H1 (cell line): Measurements from ENCODE around the gene TINAGL1. TPM values are rescaled to one million over a fixed set of nuclear protein-coding genes. Genes with fewer than 3 reads are reported as not detected.

Experiments used
- FOSL1 ChIP-seq: IDR thresholded peaks from 2 replicates; pipeline ENCODE4 v1.6.1; 2011; ENCODE audit warnings: mild to moderate bottlenecking, low read depth, low read length, moderate library complexity; ENCODE audit not compliant: insufficient read depth
- HDAC6 ChIP-seq: IDR thresholded peaks from one replicate; pipeline ENCODE4 v1.7.1; 2012; ENCODE audit warnings: low read depth, mild to moderate bottlenecking, inconsistent platforms, low read length, moderate library complexity
- JUND ChIP-seq: IDR thresholded peaks from 2 replicates; pipeline ENCODE4 v1.6.1; 2011; ENCODE audit warnings: mild to moderate bottlenecking, improper control_type of control experiment, low read length
- MAFK ChIP-seq: IDR thresholded peaks from 2 replicates; pipeline ENCODE4 v1.6.1; 2012; ENCODE audit warnings: low read depth, mild to moderate bottlenecking, improper control_type of control experiment, low read length
- PHF8 ChIP-seq: fragments of 200-600 bp; sonication (generic); conservative IDR thresholded peaks from 2 replicates; pipeline ENCODE4 v1.7.1; 2012; ENCODE audit warnings: low read depth, mild to moderate bottlenecking, inconsistent platforms, low read length, moderate library complexity
- POLR2A ChIP-seq, 2 experiments: IDR thresholded peaks; 1 replicate in 1 of 2; 2 replicates in 1 of 2; pipeline ENCODE4 v1.6.1; 2011; ENCODE audit warnings: low read depth in 2 of 2, low read length in 2 of 2, mild to moderate bottlenecking in 2 of 2; ENCODE audit errors: control extremely low read depth in 1 of 2
- POLR2AphosphoS5 ChIP-seq: IDR thresholded peaks from 2 replicates; pipeline ENCODE4 v1.6.1; 2011; ENCODE audit warnings: low read depth, low read length
- RXRA ChIP-seq: IDR thresholded peaks from 2 replicates; pipeline ENCODE4 v1.6.1; 2011; ENCODE audit warnings: low read depth, mild to moderate bottlenecking, low read length, moderate library complexity; ENCODE audit not compliant: insufficient read depth
- polyA plus RNA-seq, 7 experiments: library from polyadenylated mRNA; depleted of rRNA in 3 of 7; stranded (reverse) in 5 of 7; unstranded in 2 of 7; fragments of >200 nt in 5 of 7; fragments of 200-250 nt in 2 of 7; gene quantifications; 1 replicate in 5 of 7; 2 replicates in 1 of 7; 4 replicates in 1 of 7; pipeline versions ENCODE4 v1.2.1 to v1.2.3, GENCODE V29; 2011 to 2013; ENCODE audit warnings: missing spikeins in 2 of 7, mixed read lengths in 2 of 7
- total RNA-seq: library from RNA; stranded (reverse); fragmentation: NEBNext Ultra II Directional; extraction: Animal tissue kit (Norgen Biotek cat#: 25700); gene quantifications from 2 replicates; pipeline ENCODE4 v1.2.1, GENCODE V29; 2021

TINAGL1 gene
- total and polyA plus RNA-seq, 2 of the 8 experiments (the other 6 are each of a cell fraction or from before 2014, with no cell fraction given): 11.2 to 21.7 TPM

DNA sequence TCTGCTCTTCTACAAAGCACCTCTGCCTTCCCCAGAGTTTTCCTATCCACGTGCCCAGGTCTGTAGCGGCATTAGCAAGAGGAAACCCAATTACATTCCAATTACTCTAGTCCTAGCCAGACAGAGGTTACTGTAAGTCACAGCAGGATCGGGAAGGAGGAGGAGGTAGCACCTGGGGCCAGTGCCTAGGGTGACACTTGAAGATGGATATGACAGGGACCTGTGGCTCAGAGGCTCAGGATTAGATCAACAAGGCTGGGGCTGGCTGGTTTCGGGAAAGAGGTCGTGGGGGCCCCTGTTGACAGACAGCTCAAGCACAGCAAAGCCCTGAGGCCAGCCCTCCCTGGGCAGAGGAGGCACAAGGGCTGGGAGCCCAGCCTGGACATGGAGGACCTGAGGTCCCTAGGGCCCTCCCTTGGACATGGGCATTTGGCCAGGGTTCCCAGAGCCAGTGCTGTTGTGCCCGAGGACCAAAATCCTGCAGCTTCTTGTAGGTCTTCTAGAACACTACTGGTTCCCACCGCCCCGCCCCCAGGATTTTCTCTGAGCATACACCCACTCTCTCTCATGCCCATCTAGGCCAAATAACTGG lies 38.2 kb downstream of the TINAGL1 start (continued):
- TF ChIP-seq POLR2A (IDR thresholded peaks at IDR 0.05; ENCODE audit: control extremely low read depth in 1 of 2, low read depth in 2 of 2, low read length in 2 of 2) (no peak), HDAC6 (no peak), POLR2AphosphoS5 (no peak), MAFK (no peak), RXRA (no peak), FOSL1 (no peak), PHF8 (no peak), JUND (no peak)
